Uterus (tissue), 2 donors: ENCODE measurements around the gene TIGIT.

Experiments
- POLR2A ChIP-seq, 2 donors: fragments of 450-650 bp; IDR thresholded peaks; one replicate each; pipeline ENCODE4 v1.6.1; 2016; ENCODE audit warnings: antibody characterized with exemption in 2 of 2, mild to moderate bottlenecking in 1 of 2, moderate library complexity in 1 of 2
- TF ChIP-seq, protein P1 (sequence below), 4 experiments: fragments of 200-600 bp in 2 of 4; fragments of 450-650 bp in 2 of 4; sonication (generic) in 2 of 4; IDR thresholded peaks; one replicate each; pipeline ENCODE4 v1.5.1; 2016 to 2019; ENCODE audit warnings: antibody characterized with exemption in 4 of 4, mild to moderate bottlenecking in 2 of 4, moderate library complexity in 1 of 4

- TF ChIP-seq, protein P1, sequence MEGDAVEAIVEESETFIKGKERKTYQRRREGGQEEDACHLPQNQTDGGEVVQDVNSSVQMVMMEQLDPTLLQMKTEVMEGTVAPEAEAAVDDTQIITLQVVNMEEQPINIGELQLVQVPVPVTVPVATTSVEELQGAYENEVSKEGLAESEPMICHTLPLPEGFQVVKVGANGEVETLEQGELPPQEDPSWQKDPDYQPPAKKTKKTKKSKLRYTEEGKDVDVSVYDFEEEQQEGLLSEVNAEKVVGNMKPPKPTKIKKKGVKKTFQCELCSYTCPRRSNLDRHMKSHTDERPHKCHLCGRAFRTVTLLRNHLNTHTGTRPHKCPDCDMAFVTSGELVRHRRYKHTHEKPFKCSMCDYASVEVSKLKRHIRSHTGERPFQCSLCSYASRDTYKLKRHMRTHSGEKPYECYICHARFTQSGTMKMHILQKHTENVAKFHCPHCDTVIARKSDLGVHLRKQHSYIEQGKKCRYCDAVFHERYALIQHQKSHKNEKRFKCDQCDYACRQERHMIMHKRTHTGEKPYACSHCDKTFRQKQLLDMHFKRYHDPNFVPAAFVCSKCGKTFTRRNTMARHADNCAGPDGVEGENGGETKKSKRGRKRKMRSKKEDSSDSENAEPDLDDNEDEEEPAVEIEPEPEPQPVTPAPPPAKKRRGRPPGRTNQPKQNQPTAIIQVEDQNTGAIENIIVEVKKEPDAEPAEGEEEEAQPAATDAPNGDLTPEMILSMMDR (IDR thresholded peaks at IDR 0.05), result no peak
- TF ChIP-seq POLR2A (IDR thresholded peaks at IDR 0.05), result no peak
These were observed 40.1 kb downstream of the TIGIT start for GRCh38 chr3:114333923-114334240.
